Sciatic nerve (tissue), 2 donors: ENCODE measurements around the gene AQP3. TPM values are rescaled to one million over a fixed set of nuclear protein-coding genes. Genes with fewer than 3 reads are reported as not detected.
"Not testable (repeated sequence)": the region's sequence is repeated elsewhere in the genome, so short reads cannot be mapped to it uniquely, and the experiment has no call there.

Source experiments
- ATAC-seq: fragments of 200-7000 bp; cut with Tn5 transposase; one replicate; pipeline ENCODE4 v1.9.1; 2020; ENCODE audit warnings: mild to moderate bottlenecking, moderate library complexity
- DNase-seq: peaks from one replicate; pipeline ENCODE4 v3.0.0-alpha.2; 2020; ENCODE audit warnings: low spot score
- intact Hi-C: fragments of 100-400 bp; cut with DNase I; formaldehyde crosslinking; loops from one replicate; pipeline ENCODE4 v1.14.2; 2022
- total RNA-seq: library from RNA; stranded (reverse); fragmentation: NEBNext Ultra II Directional; extraction: Animal tissue kit (Norgen Biotek cat#: 25700); gene quantifications from one replicate; pipeline ENCODE4 v1.2.1, GENCODE V29; 2021
- donor health status: DM: no; HTN: no; CAD: no.
- donor health status: DM: no; HTN: no; CAD: no.

The AQP3 gene
- total RNA-seq, 1 donor from 2014 or later = 23.7 TPM

DNA sequence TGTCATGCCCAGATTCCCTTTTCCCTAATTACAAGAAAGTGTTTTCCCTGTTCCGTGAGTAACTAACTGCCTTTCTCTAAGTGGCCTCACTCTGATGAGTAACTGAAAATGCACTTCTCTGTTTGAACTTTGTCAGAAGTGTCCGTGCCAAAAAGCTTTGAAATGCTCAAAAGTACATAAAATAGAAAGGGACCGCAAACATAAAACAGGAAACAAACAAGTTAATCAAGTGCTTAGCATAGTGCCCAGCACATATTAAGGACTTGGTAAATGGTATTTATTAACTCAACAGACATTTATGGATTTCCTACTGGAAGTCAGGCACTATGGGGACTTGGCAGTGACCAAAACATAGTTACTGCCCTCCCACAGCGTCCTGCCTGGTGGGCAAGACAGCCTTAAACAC is 22.3 kb downstream of the AQP3 start:
- ATAC-seq = no peak
- intact Hi-C loops = no loop called here
- DNase-seq = no peak

GRCh38 chr9:33424492-33424891 is 22.9 kb downstream of the AQP3 start:
- intact Hi-C loops, ATAC-seq, DNase-seq: not testable (repeated sequence)

- ATAC-seq, DNase-seq, intact Hi-C loops: not testable (repeated sequence)
These were observed 23.4 kb downstream of the AQP3 start for GRCh38 chr9:33424043-33424442.

DNA sequence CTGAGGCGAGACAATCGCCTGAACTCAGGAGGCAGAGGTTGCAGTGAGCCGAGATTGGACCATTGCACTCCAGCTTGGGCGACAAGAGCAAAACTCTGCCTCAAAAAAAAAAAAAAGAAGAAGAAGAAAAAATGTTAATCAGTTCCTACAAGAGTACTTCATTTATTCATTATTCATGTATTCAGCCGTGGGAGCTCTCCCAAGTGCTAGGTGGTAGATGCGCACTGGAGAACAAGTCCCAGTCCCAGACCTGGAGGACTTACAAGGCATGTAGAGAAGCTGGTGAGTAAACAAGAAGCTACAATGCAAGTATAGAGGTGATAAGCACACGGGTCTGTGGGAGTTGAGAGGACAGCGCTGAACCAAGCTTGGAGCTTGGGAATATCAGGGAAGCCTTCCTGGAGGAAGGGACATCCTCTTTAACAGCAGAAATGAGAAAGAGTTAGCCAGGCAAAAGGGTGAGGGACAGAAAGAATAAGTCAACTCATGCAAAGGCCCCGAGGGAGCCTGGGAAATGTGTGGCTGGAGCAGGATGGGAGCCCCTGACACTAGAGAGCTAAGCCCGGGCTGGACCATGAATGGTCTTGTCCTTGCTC is 27.6 kb downstream of the AQP3 start:
- DNase-seq (no peak), ATAC-seq (no peak)
- intact Hi-C loops = no loop called here

GRCh38 chr9:33418090-33418489 is 29.3 kb downstream of the AQP3 start:
- intact Hi-C loops = no loop called here
- ATAC-seq = no peak
- DNase-seq = no peak

DNA sequence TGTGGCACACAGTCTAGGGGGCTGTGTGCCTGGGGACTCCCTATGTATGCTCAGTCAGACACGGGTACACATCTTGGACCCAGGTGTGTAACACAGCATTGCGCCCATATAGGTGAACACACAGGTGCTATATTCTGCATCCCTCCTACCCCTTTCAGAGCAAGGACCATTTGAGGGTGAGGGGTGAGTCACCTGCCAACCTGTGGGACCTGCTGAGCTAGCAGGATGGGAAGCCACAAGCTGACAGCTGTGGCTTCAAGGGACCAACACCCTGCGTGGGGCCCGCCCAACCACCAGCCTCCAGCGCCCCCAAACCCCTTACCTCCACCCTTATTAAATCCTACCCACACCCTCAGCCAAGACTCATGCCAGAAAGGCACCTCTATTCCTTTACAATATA is 30.4 kb downstream of the AQP3 start:
- ATAC-seq = no peak
- no peak for DNase-seq
- intact Hi-C loops = no loop called here

GRCh38 chr9:33415501-33416038 is 31.8 kb downstream of the AQP3 start:
- intact Hi-C loops = no loop called here
- peak; percentile 77 for ATAC-seq
- DNase-seq = peak; percentile 79

GRCh38 chr9:33414889-33415500 is 32.4 kb downstream of the AQP3 start:
- ATAC-seq = no peak
- no peak for DNase-seq
- intact Hi-C loops = no loop called here

DNA sequence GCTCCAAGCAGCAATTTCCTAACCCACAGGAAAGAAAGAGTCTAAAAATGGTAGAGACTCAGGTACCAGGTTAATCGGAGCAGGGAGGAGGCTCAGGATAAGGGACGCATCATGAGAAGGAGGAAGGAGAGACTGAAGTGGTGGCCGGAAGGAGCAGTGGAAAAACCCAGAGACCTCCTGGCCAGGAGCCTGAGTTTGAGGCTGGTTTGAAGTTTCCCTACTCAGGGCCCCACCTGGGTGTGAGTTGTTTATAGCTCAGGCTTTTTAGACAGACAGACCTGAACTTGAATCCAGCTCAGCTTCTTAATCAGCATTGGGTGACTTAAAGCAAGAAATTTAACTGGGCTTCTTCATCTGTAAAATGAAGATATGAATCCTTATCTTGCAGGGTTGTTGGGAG is 33.1 kb downstream of the AQP3 start:
- intact Hi-C loops = no loop called here
- DNase-seq (no peak), ATAC-seq (no peak)

DNA sequence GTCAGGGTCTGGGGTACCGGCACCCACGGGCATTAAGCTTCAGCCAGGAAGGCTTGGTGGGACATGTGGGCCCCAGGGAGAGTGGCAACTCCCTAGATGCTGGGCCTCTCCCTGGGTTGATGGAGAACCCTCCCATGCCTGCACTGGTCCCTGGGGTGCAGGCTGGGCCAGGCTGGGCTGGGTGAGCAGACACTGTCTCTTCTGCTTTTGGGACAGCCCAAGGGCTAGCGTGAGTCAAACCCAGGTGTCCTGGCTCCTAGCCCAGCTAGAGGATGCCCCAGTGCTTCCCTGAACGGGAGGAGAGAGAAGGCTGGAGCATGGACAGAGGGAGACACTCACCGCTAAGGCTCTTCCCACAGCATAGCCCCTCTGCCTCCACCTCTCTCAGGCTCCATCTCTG is 39.3 kb downstream of the AQP3 start:
- ATAC-seq (peak; percentile 22), DNase-seq (no peak)
- intact Hi-C loops = no loop called here

DNA sequence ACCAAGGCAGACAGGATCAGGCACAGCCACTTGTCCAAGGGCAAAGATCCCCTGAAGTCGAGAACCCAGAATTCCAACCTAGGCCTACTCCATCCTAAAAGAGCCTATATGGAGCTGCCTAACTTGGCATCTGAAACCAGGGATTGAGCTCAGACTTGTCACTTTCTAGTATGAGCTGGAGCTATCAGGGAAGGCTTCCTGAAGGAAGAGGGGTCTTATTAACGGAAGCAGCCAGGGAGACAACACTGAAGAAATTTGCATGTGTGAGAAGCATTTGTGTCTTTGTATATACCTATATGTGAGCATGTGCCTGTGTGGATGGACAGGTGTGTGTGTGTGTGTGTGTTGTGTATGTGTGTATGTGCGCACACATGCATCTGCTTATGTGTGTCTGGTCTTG is 40.3 kb downstream of the AQP3 start:
- DNase-seq (no peak), ATAC-seq (no peak)
- intact Hi-C loops = no loop called here

DNA sequence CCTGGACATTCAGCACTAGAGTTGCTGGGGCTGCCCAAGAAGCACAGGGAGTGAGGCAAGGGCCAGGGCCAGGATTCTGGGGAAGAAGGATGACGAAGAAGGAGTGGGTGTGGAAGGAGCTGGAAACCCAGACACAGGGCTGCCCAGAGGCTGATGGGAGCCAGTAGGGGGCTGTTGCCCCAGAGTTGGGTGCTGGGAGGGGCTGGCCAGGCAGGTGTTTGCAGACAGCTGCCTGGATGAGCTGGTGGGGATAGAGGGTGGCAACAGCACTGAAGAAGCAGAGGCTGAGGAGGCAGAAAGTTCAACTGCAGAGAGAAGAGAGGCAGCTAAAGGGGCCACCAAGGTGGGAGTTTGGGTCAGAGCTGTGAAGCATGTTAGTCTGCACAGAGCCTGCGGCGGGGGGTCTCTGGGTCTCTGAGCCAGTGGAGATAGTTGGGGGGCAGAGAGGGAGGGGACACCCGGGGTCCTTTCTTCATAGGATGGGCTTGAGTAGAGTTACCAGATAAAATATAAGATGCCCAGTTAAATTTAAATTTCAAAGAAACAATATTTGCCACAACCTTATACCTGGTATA is 42.5 kb downstream of the AQP3 start:
- peak; percentile 46 for ATAC-seq
- DNase-seq = no peak
- intact Hi-C loops = no loop called here

- intact Hi-C loops = no loop called here
- DNase-seq = no peak
- ATAC-seq = peak; percentile 22
These were observed 43.2 kb downstream of the AQP3 start for GRCh38 chr9:33403941-33404787.

- not testable (repeated sequence) for DNase-seq
These were observed 45.0 kb downstream of the AQP3 start, which contains the start of gene AQP7 for GRCh38 chr9:33402371-33402770. Gene AQP7 (minus strand): TSS chr9:33402568. CDS start chr9:33401262, 1,306 bp downstream.

DNA sequence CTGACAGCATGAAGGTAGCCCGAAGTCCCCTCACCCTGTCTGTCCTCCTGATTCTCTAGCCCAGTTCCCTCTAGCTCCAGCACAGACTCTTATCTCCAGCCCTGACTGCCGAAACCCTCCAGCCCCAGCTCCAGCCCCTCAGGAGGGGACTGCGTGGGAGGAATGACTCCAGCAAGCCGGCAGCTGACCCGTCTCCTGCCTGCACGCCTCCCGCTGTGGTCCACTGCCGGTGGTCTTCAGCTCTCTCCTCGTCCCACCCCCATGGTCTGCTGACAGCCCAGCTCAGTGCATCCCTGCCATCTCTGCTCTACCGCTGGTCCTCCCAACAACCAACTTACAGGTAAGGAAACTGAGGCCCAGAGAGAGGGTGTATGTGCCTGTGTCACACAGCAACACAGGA is 45.6 kb downstream of the AQP3 start:
- ATAC-seq, intact Hi-C loops, DNase-seq: not testable (repeated sequence)

More at GRCh38 chr9:33402371-33402770, 45.0 kb downstream of the AQP3 start, which contains the start of gene AQP7:
- intact Hi-C loops, ATAC-seq: not testable (repeated sequence)

DNA sequence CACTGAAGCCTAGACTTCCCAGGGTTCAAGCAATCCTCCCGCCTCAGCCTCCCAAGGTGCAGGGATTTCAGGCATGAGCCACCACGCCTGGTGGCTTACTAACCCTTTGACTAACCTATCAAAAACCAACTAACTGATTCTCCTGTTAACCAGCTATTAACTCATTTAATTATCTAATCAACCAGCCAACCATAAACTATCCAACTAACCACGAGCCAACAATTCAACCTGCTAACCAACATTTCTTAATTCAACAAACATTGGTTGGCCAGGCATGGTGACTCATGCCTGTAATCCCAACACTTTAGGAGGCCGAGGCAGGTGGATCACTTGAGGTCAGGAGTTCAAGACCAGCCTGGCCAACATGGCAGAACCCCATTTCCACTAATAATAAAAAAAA is 48.3 kb downstream of the AQP3 start:
- intact Hi-C loops, ATAC-seq, DNase-seq: not testable (repeated sequence)

DNA sequence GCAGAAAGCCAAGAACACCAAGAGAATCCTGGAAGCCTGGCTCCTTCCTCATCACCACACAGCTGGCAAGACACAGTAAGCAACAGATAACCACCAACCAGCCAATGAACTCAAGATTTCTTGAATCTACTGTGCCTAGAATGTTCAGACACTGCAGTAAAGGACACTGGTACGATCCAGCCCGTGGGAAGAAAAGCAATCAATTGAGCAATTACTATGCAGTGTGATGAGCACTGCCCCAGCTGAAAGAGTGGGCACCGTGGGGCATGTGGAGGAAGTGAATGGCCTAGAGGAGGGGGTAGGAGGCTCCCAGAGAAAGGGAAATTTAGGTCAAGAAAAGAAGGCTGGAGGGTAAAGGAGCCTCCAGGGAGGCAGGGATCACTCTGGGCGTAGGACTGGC is 49.6 kb downstream of the AQP3 start:
- DNase-seq, intact Hi-C loops: not testable (repeated sequence)

GRCh38 chr9:33395159-33395879 is 52.1 kb downstream of the AQP3 start:
- intact Hi-C loops, ATAC-seq, DNase-seq: not testable (repeated sequence)

More for the DNA sequence above, 49.6 kb downstream of the AQP3 start:
- ATAC-seq = not testable (repeated sequence)
